IMR-90 (cell line): ENCODE measurements around the gene OR10A7. TPM values are rescaled to one million over a fixed set of nuclear protein-coding genes. Genes with fewer than 3 reads are reported as not detected.

Experiments
- ATAC-seq: fragments of 200-7000 bp; cut with Tn5 transposase; 2 replicates; pipeline ENCODE4 v1.9.1; 2020; ENCODE audit warnings: low read depth, mild to moderate bottlenecking, moderate library complexity
- BruUV-seq: library from RNA; stranded (reverse); fragments of 400-500 nt; replicated peaks from 2 replicates; lab custom pipeline; 2021; lab: Mats Ljungman, UMichigan
- CTCF ChIA-PET: fragments of 300-600 bp; formaldehyde crosslinking; extraction: SDS; loops from one replicate; lab custom pipeline; 2021; ENCODE audit warnings: antibody characterized with exemption; lab: Yijun Ruan, JAX
- POLR2A ChIA-PET: fragments of 300-600 bp; sonication (Branson Sonifier 250); formaldehyde crosslinking; loops from one replicate; lab custom pipeline; 2022; ENCODE audit warnings: antibody characterized with exemption; ENCODE audit not compliant: unreplicated experiment; lab: Charles Lee
- DNase-seq: peaks from one replicate; pipeline ENCODE4 v3.0.0; 2013
- H2AFZ ChIP-seq: replicated peaks from 2 replicates; pipeline ENCODE3; 2013; ENCODE audit warnings: low read length, mild to moderate bottlenecking; ENCODE audit not compliant: poor library complexity
- H2AK5ac ChIP-seq: 2 replicates; pipeline ENCODE4 v1.6.1; 2013; ENCODE audit warnings: low read depth, low read length, inconsistent platforms
- H2AK9ac ChIP-seq: replicated peaks from 2 replicates; pipeline ENCODE3; 2013; ENCODE audit warnings: mild to moderate bottlenecking, low read depth, low read length, moderate library complexity; ENCODE audit not compliant: poor library complexity
- H2BK120ac ChIP-seq: 2 replicates; pipeline ENCODE4 v1.6.1; 2013; ENCODE audit warnings: low read depth, low read length, inconsistent platforms
- H2BK15ac ChIP-seq: 3 replicates; pipeline ENCODE4 v1.6.1; 2013; ENCODE audit warnings: low read depth, low read length, inconsistent platforms
- H2BK20ac ChIP-seq: 2 replicates; pipeline ENCODE4 v1.6.1; 2013; ENCODE audit warnings: low read depth, mild to moderate bottlenecking, inconsistent platforms, low read length, moderate library complexity
- H2BK5ac ChIP-seq: 2 replicates; pipeline ENCODE4 v1.6.1; 2013; ENCODE audit warnings: mild to moderate bottlenecking, low read depth, low read length, inconsistent platforms; ENCODE audit not compliant: poor library complexity, severe bottlenecking
- H3K14ac ChIP-seq: replicated peaks from 2 replicates; pipeline ENCODE4 v1.6.1; 2013; ENCODE audit warnings: low read depth, low read length, inconsistent platforms
- H3K18ac ChIP-seq: 2 replicates; pipeline ENCODE4 v1.6.1; 2013; ENCODE audit warnings: low read depth, low read length, control low read depth
- H3K23ac ChIP-seq: 2 replicates; pipeline ENCODE4 v1.6.1; 2013; ENCODE audit warnings: low read depth, low read length, inconsistent platforms
- H3K27ac ChIP-seq: 2 replicates; pipeline ENCODE4 v1.5.1; 2013; ENCODE audit warnings: mild to moderate bottlenecking, control low read depth, low read length; ENCODE audit not compliant: insufficient read depth
- H3K27me3 ChIP-seq: 2 replicates; pipeline ENCODE4 v1.6.1; 2013; ENCODE audit warnings: low read length; ENCODE audit not compliant: control insufficient read depth, insufficient read depth
- H3K36me3 ChIP-seq: 2 replicates; pipeline ENCODE4 v1.6.1; 2013; ENCODE audit warnings: low read length, mixed read lengths; ENCODE audit not compliant: control insufficient read depth, insufficient read depth
- H3K4ac ChIP-seq: 2 replicates; pipeline ENCODE4 v1.6.1; 2013; ENCODE audit warnings: low read depth, low read length, inconsistent platforms
- H3K4me1 ChIP-seq: 2 replicates; pipeline ENCODE4 v1.6.1; 2013; ENCODE audit warnings: low read length, mixed read lengths; ENCODE audit not compliant: control insufficient read depth, insufficient read depth
- H3K4me2 ChIP-seq: 2 replicates; pipeline ENCODE4 v1.6.1; 2013; ENCODE audit warnings: low read depth, mild to moderate bottlenecking, control low read depth, low read length, moderate library complexity
- H3K4me3 ChIP-seq: 2 replicates; pipeline ENCODE4 v1.5.1; 2013; ENCODE audit warnings: low read depth, mild to moderate bottlenecking, control low read depth, low read length, moderate library complexity; ENCODE audit not compliant: insufficient read depth
- H3K56ac ChIP-seq: 2 replicates; pipeline ENCODE4 v1.6.1; 2013; ENCODE audit warnings: low read length, inconsistent platforms; ENCODE audit not compliant: insufficient read depth; ENCODE audit errors: extremely low read depth
- H3K79me1 ChIP-seq, 2 experiments: 2 replicates each; pipeline ENCODE4 v1.6.1; 2013; ENCODE audit warnings: low read length in 2 of 2, inconsistent platforms in 1 of 2, low read depth in 1 of 2
- H3K9ac ChIP-seq: 2 replicates; pipeline ENCODE4 v1.6.1; 2013; ENCODE audit warnings: low read depth, low read length, control low read depth
- H3K9me1 ChIP-seq: 2 replicates; pipeline ENCODE4 v1.6.1; 2013; ENCODE audit warnings: low read length, inconsistent platforms; ENCODE audit not compliant: insufficient read depth
- H3K9me3 ChIP-seq: 2 replicates; pipeline ENCODE4 v1.6.1; 2013; ENCODE audit warnings: low read length; ENCODE audit not compliant: control insufficient read depth, insufficient read depth
- H4K20me1 ChIP-seq: 2 replicates; pipeline ENCODE4 v1.6.1; 2013; ENCODE audit warnings: low read length, inconsistent platforms; ENCODE audit not compliant: insufficient read depth
- H4K5ac ChIP-seq: 2 replicates; pipeline ENCODE4 v1.6.1; 2013; ENCODE audit warnings: mild to moderate bottlenecking, low read depth, low read length, control low read depth
- H4K8ac ChIP-seq, 2 experiments: 2 replicates each; pipeline ENCODE4 v1.6.1; 2013; ENCODE audit warnings: low read depth in 2 of 2, low read length in 2 of 2, control low read depth in 1 of 2, inconsistent platforms in 1 of 2
- H4K91ac ChIP-seq: 2 replicates; pipeline ENCODE4 v1.6.1; 2013; ENCODE audit warnings: low read depth, low read length, inconsistent platforms; ENCODE audit not compliant: insufficient read depth
- SMC3 ChIP-seq: fragments of 150-350 bp; IDR thresholded peaks from 2 replicates; pipeline ENCODE4 v1.6.1; 2016; ENCODE audit warnings: low read depth, mild to moderate bottlenecking, antibody characterized with exemption, low read length, moderate library complexity
- WGBS, 2 experiments: methylation state at CpG; one replicate each; pipeline versions ENCODE4 v1.1.5 to v1.1.7; 2013; ENCODE audit warnings: missing lambda C conversion rate in 2 of 2; ENCODE audit not compliant: insufficient read length in 1 of 2; ENCODE audit errors: extremely low coverage in 2 of 2; 5-methylcytosine and 5-hydroxymethylcytosine counted together
- dilution Hi-C: fragments of 300-500 bp; cut with HindIII; formaldehyde crosslinking; loops from one replicate; pipeline ENCODE4 v1.14.3; 2018; ENCODE audit warnings: low sequenced_read_pairs; ENCODE audit not compliant: unreplicated experiment
- in situ Hi-C: fragments of 300-500 bp; cut with MboI; formaldehyde crosslinking; loops from 3 replicates; pipeline ENCODE4 v1.14.3; 2019; ENCODE audit warnings: low sequenced_read_pairs, inconsistent platforms, mixed read lengths
- intact Hi-C: fragments of 100-400 bp; cut with micrococcal nuclease; formaldehyde crosslinking; loops from 2 replicates; pipeline ENCODE4 v1.10.0; 2022
- polyA plus RNA-seq, 3 experiments: library from polyadenylated mRNA; depleted of rRNA; stranded (reverse); fragments of >200 nt; gene quantifications; 2 replicates each; pipeline ENCODE4 v1.2.3, GENCODE V29; 2012; ENCODE audit warnings: low replicate concordance in 1 of 3
- total RNA-seq: library from RNA; depleted of rRNA; stranded (reverse); fragments of >200 nt; gene quantifications from 2 replicates; pipeline ENCODE4 v1.2.3, GENCODE V29; 2012

Gene OR10A7
- total and polyA plus RNA-seq, 2 of the 4 experiments (the other 2 are of a cell fraction), result not detected

DNA sequence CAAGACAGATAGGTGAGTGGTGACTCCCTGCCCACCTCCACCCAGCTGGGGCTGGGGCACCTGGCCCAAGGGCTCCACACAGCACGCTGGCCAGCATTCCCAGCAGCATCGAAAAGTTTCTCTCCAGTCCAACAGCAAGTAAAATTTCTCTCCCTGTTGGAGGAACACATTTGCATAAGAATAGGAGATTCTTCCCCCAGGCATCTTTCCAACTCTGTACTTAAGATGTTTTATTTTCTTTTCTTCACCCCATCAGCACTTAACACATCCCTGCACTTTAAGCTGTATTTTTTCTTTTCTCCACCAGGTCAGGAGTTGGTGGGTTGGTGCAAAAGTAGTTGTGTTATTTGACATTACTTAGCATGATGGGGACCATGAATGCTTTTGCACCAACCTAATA is 47.4 kb upstream of the OR10A7 start:
- no CpG with 5 or more reads among the region's 2 CpGs for WGBS, 2 experiments
- ATAC-seq, result no peak
- H2AK5ac ChIP-seq, result no peak overlapping the region
- BruUV-seq, result no TSS peak
- H3K79me1 ChIP-seq, result no peaks in the 10 kb centered on the region
- H2BK120ac ChIP-seq, result no peak overlapping the region
- H2AK9ac ChIP-seq, result no peak overlapping the region
- no peaks in the 10 kb centered on the region for H3K36me3 ChIP-seq
- H3K4me2 ChIP-seq, result no peak overlapping the region
- H4K5ac ChIP-seq, result no peak overlapping the region
- H4K91ac ChIP-seq, result no peak overlapping the region
- H3K27me3 ChIP-seq, result no peaks in the 10 kb centered on the region
- H3K9ac ChIP-seq, result no peak overlapping the region
- DNase-seq, result no peak
- no peak overlapping the region for H3K14ac ChIP-seq
- no peak overlapping the region for H2BK20ac ChIP-seq
- no peaks in the 10 kb centered on the region for H3K9me3 ChIP-seq
- intact Hi-C loops, result no loop called here
- no peaks in the 10 kb centered on the region for H3K4me1 ChIP-seq
- dilution Hi-C loops, result no loop called here
- no peak for TF ChIP-seq SMC3
- H3K4ac ChIP-seq, result no peak overlapping the region
- in situ Hi-C loops, result no loop called here
- no peak overlapping the region for H2AFZ ChIP-seq
- H3K23ac ChIP-seq, result no peak overlapping the region
- no peak overlapping the region for H3K18ac ChIP-seq
- no peak overlapping the region for H3K56ac ChIP-seq
- H3K27ac ChIP-seq, result no peak overlapping the region
- H2BK5ac ChIP-seq, result no peak overlapping the region
- H3K4me3 ChIP-seq, result no peak overlapping the region
- H4K8ac ChIP-seq, result no peak overlapping the region
- no peaks in the 10 kb centered on the region for H3K9me1 ChIP-seq
- no peaks in the 10 kb centered on the region for H4K20me1 ChIP-seq
- ChIA-PET POLR2A (no interaction called here), CTCF (interaction anchor here (0.6 kb wide), 1 partner anchor 13 kb away, joined by 3 read pairs; no protein-coding TSS in a partner anchor)
- no peak overlapping the region for H2BK15ac ChIP-seq
